Stimulated activated CD8-positive, alpha-beta memory T cell treated with anti-CD3 and anti-CD28 coated beads, Interleukin-2, amount 100 ng/mL, for 1 hour (primary cell): ENCODE measurements around the gene RGS19.
A peak's percentile ranks its signal among the peaks of the same experiment; 100 is the strongest.

Experiments used
- DNase-seq, 2 donors: peaks; one replicate each; pipeline ENCODE4 v3.0.0-alpha.2; 2020; ENCODE audit warnings: low read depth in 2 of 2

Gene RGS19

DNA sequence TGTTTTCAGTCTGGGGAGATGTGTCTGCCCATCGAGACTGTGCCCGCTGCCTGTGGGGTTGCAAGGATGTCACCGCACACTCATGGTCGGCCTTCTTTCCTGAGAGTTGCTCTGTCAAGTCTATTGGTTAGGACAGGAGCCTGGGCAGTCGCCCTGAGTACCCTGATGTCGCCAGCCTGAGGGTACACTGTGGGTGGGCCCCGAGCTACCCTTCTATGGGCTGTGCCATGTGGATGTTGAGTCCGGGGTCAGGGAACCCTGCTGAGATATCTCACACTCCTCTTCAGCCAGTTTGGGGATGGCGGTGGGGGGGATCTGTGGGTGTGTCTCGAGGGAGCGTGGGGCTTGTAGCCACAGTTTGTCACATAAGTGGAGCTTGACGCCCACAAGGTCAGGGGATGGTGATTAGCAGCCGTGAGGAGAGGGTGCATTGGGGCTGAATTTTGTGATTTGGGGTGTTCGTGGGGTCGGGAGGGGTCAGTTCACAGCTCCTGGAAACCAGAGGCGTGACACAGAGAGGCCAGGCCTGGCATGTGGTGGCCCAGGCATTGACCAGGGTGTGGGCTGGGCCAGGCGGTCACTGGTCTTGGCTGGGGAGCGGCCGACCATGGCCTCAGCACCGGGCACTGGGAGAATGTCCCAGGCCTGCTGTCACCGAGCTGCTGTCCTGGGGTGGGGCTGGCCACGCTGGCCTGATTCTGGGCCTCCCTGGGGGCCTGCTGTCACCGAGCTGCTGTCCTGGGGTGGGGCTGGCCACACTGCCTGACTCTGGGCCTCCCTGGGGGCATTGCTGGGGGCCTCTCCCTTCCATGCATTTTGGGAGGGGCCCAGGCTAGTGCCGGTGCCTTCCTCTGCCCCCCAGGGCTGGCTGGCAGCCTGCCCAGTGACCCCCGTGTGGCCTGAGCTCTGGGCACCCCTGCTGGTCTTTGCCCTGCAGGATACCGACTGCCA lies 29.7 kb upstream of the RGS19 start:
- DNase-seq, result no peak

DNA sequence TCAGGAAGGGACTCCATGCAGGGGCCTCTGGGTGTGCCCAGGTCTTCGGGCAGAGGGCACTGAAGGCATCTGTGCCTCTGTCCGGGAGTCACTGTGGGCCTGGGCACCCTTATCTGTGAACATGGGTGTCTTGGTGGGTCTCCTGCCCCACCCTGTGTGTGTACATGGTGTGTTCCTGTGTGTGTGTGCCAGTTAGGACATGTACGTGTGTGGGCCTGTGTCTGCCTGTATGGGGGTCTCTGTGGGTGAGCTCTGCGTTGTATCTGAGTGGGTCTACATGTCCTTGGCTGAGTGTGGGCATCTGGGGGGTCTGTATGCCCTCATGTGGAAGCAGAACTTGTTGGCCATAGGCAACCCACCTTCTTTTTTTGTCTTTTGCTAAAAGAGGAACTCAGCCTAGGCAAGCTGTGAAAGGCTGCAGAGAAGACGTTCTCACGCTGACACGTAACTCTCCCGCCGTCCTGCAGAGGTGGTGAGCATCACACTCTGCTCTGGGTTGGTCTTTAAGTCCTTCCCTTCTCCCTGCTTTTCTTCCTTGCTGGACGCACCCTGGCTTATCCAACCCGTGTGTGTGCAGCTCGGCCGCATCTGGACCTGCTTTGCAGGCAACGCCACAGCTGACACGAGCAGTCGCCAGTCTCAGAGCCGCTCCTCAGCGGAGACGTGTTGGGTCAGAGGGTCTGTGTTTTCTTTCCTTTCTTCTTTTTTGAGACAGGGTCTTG lies 28.6 kb upstream of the RGS19 start:
- DNase-seq, result no peak

DNA sequence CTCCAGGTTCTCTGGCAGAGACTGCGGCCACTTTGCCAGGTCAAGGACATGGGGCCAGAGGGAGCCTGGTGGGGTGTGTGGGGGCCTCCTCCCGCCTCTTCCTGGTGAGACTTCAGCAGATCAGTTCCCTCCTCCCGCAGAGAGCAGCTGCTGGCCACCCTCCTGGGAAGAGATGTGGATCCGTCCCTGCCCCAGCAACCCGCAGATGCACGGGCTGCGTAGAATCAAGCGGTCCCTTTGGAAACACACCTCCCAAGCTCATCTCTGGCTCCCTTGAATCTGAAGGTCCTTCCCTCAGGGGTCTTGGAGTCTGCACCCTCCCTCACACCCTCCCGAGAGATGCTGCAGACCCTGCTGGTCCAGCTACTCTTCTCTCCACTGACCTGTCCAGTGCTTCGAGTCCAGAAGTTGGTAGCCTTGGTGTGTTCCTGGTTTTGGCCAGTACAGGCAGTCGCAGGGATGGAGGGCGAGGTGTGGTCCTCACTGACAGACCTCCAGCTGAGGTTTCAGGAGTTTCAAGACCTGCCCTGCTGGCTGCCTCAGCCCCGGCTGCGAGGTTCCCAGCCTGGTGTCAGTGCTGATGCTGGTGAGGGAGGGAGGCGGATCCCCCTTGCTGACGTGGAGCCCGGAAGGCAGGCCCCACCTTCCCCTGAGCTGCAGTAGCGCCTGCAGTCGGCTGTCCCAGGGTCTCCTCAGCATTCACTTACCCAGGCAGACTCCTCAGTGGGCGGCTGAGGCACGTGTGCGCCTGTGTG lies 27.8 kb upstream of the RGS19 start, which contains the start of gene NPBWR2:
Gene NPBWR2 (minus strand): TSS at position 585 of the 755 bp plus-strand sequence. CDS start 734 bp downstream, outside the sequence.
- DNase-seq, result no peak

- no peak for DNase-seq
These were observed 27.2 kb upstream of the RGS19 start for GRCh38 chr20:64106435-64106961.

- DNase-seq, result no peak
These were observed 26.6 kb upstream of the RGS19 start for GRCh38 chr20:64105846-64106434.

GRCh38 chr20:64104667-64105451 lies 25.5 kb upstream of the RGS19 start:
- no peak for DNase-seq

DNA sequence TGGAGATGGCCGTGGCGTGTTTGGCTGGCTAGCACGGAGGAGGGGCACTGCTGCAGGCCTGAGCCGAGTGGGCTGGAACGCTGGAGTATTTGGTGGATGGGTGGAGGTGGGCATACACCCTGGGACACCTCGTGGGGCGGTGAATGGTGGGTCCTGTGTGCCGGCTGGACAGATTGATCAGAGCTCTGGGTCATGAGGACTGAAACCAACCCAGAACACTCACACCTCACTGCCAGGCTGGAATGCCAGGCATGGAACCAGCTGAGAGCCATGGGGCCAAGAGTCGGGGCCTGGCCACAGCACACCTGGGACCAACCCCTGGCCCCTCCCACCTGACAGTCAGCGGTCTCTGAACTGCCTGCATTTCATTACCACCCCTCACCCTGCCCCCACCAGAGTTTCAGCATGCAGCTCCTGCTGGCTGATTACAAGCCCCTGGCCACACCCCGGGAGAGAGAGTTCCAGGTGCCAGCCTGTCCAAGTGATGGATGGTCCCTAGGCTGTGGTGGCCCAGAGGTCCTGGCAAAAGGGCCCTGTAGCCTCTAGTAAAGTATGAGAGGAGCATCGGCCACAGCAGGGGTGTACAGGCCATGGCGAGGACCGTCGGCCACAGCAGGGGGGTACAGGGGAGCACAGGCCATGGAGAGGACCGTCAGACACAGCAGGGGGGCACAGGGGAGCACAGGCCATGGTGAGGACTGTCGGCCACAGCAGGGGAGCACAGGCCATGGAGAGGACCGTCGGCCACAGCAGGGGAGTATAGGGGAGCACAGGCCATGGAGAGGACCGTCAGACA lies 24.8 kb upstream of the RGS19 start:
- DNase-seq, result no peak

- DNase-seq, result no peak
These were observed 23.5 kb upstream of the RGS19 start for GRCh38 chr20:64102647-64103354.

DNA sequence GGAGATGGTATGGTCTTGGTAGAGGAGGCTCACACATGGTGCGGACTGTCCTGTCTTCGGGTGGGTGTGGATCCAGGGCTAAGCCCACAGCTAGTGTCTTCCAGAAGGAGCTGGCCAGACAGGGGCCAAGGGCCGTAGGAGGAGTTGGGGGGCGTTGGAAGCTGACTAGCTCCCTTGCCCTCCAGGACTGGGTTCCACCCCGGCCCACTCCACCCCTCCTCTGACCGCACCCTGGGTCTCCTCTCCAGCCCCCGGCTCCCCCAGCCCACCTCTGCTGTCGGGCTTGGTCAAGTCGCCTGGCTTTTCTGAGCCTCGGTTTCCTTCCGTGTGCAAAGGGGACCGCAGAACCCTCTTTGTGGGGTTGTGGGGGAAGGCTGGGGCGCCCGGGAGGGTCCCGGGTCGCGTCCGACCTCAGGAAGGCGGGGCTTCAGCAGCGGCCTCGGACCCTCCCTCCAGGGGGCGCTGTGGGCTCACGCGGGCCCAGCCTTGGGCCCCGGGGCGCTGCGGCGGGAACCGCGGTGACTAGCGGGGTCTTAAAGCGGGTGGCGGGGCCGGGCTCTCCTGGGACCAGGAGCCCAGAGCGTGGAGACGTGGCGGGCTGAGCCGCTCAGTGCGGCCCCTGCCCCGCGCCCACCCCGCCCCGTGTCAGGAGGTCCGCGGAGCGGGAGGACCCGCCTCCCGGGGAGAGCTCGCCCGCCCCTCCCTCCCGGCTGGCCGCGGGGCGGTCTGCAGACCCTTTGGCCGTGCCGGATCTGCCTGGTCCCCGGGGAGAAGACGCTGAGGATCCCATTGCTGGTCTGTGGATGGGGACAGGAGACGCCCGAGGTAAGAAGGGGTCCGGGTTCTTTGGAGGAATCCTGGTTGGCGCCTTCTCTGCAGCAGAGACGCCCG lies 22.7 kb upstream of the RGS19 start:
- DNase-seq, result peak; percentile 44 to 45

DNA sequence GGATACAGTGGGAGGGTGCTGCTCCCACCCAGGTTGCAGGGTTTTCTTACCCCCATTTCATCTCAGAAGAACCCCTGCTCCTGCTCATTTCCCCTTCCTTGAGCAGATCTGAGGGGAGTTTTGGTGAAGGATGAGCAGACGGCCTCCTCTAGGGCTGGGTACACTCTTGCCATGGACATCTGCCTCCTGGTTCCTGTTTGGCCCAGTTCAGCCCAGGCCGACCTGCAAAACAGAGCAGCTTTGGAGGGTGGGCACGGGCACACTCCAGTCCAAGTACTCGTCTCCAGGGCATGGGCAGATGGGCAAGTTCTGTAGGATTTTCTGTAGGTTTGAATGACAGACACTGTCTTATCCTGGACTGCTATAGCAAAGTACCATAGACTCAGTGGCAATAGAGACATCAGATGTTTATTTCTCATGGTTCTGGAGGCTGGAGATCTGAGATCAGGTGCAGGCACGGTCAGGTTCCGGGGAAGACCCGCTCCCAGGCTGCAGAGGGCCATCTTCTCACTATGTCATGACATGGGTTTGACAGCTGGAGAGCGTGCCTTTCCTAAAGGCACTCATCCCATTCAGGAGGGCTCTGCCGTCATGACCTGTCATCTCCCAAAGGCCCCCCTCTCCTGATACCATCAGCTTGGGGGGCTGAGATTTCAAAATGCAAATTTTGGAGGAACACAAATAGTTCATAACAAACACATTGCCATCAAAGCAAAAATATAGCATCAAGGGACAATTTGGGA lies 21.8 kb upstream of the RGS19 start:
- no peak for DNase-seq

DNA sequence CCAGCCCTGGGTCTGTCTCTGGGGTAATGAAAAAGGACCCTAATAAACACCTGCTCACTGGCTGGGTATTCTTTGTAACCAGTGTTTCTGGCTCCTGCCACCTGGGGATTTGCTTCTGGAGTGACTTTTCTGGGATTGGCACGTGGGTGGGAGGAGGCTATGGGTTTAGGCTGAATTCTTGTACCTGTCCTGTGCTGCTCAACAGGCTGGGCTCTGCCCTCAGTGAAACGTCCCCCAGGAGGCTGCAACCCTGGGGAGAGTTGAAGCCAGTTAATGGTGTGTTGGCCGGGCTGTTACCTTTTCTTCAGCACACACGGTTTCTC lies 21.2 kb upstream of the RGS19 start:
- no peak for DNase-seq

GRCh38 chr20:64099880-64100565 lies 20.7 kb upstream of the RGS19 start:
- DNase-seq, result no peak

GRCh38 chr20:64099086-64099786 lies 19.9 kb upstream of the RGS19 start:
- DNase-seq, result no peak

GRCh38 chr20:64098471-64099013 lies 19.2 kb upstream of the RGS19 start:
- no peak for DNase-seq

- DNase-seq, result no peak
These were observed 17.2 kb upstream of the RGS19 start for GRCh38 chr20:64096535-64096934.

DNA sequence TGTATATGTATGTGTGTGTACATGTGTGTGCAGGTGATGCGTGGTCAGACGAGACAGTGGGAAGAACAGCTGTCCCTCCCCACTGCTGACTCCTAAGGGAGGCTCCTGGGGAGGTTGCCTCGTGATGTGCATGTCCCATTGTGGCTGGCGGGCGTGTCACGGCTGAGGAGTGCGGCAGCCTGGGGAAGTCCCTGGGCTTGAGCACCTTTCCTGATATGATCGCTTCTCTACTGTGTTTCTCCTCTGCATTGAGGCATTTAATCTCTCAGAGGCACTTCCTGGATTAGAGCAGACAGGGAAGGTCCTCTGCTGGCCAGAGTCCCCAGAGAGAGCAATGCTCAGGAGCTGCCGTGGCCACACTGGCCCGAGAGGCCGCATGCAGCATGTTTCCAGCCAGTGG lies 16.6 kb upstream of the RGS19 start:
- no peak for DNase-seq
